K562 (cell line): ENCODE measurements around the gene SCAP. TPM values are rescaled to one million over a fixed set of nuclear protein-coding genes. Genes with fewer than 3 reads are reported as not detected.

Experiments
- ATAC-seq: fragments of 200-7000 bp; cut with Tn5 transposase; 3 replicates; pipeline ENCODE4 v1.9.1; 2020; ENCODE audit warnings: moderate library complexity
- BruUV-seq: library from RNA; stranded (reverse); fragments of 400-500 nt; replicated peaks from 2 replicates; lab custom pipeline; 2021; lab: Mats Ljungman, UMichigan
- CTCF ChIA-PET: fragments of 300-600 bp; formaldehyde crosslinking; extraction: SDS; loops from one replicate; lab custom pipeline; 2021; ENCODE audit warnings: low intra/inter-chr PET ratio; lab: Yijun Ruan, JAX
- POLR2A ChIA-PET: fragments of 300-600, 350-650 bp; sonication (Branson Sonifier 250); formaldehyde crosslinking; extraction: SDS; loops from one replicate; lab custom pipeline; 2021; ENCODE audit warnings: antibody characterized with exemption, inconsistent platforms; lab: Yijun Ruan, JAX
- DNase-seq, 4 experiments: peaks; one replicate each; pipeline versions ENCODE4 v3.0.0 to v3.0.0-alpha.2; 2011 to 2018; ENCODE audit warnings: low spot score in 3 of 4, mixed read lengths in 3 of 4; ENCODE audit errors: extremely low read depth in 1 of 4
- FAIRE-seq: peaks from 2 replicates; lab custom pipeline; 2011; peaks lifted over from hg19 to GRCh38; lab: Jason Lieb, UNC
- H2AFZ ChIP-seq: 2 replicates; pipeline ENCODE4 v1.6.0; 2011; ENCODE audit warnings: low read depth, low read length, control low read depth, inconsistent platforms
- H3K27ac ChIP-seq: fragments of 200-600 bp; 3 replicates; pipeline ENCODE4 v1.8.0; 2011; ENCODE audit warnings: low read depth, mild to moderate bottlenecking, control low read depth, inconsistent platforms, low read length, moderate library complexity, mixed read lengths; ENCODE audit errors: extremely low read depth
- H3K27me3 ChIP-seq, 2 experiments: fragments of 300-600 bp in 1 of 2; 2 replicates in 1 of 2; 3 replicates in 1 of 2; pipeline versions ENCODE4 v1.6.0 to v1.8.0; 2011; ENCODE audit warnings: inconsistent platforms in 2 of 2, low read length in 2 of 2, mild to moderate bottlenecking in 1 of 2, mixed read lengths in 1 of 2, moderate library complexity in 1 of 2; ENCODE audit not compliant: control insufficient read depth in 2 of 2, insufficient read depth in 2 of 2
- H3K36me3 ChIP-seq: fragments of 300-600 bp; 3 replicates; pipeline ENCODE4 v1.8.0; 2011; ENCODE audit warnings: mild to moderate bottlenecking, low read length, inconsistent platforms; ENCODE audit not compliant: control insufficient read depth, insufficient read depth
- H3K4me1 ChIP-seq, 2 experiments: fragments of 200-600 bp in 1 of 2; replicated peaks in 1 of 2; 2 replicates in 1 of 2; 3 replicates in 1 of 2; pipeline versions ENCODE4 v1.5.1 to v1.8.0; 2011; ENCODE audit warnings: inconsistent platforms in 2 of 2, low read length in 2 of 2, mild to moderate bottlenecking in 1 of 2, mixed read lengths in 1 of 2, moderate library complexity in 1 of 2; ENCODE audit not compliant: control insufficient read depth in 2 of 2, insufficient read depth in 2 of 2
- H3K4me2 ChIP-seq: 2 replicates; pipeline ENCODE4 v1.6.1; 2011; ENCODE audit warnings: low read length, control low read depth, inconsistent platforms, mixed read lengths; ENCODE audit not compliant: insufficient read depth
- H3K4me3 ChIP-seq: fragments of 200-600 bp; sonication (generic), shearing (Covaris generic); 2 replicates; pipeline ENCODE4 v1.5.1; 2016; ENCODE audit warnings: control low read depth, inconsistent platforms
- H3K79me2 ChIP-seq: fragments of 200-600 bp; 3 replicates; pipeline ENCODE4 v1.8.0; 2011; ENCODE audit warnings: low read length, inconsistent platforms; ENCODE audit not compliant: control insufficient read depth, insufficient read depth
- H3K9ac ChIP-seq, 2 experiments: 2 replicates each; pipeline versions ENCODE4 v1.6.0 to v1.6.1; 2011; ENCODE audit warnings: low read depth in 2 of 2, low read length in 2 of 2, control low read depth in 1 of 2, inconsistent platforms in 1 of 2, mild to moderate bottlenecking in 1 of 2, mixed read lengths in 1 of 2; ENCODE audit not compliant: insufficient read depth in 1 of 2
- H3K9me1 ChIP-seq: one replicate; pipeline ENCODE4 v1.6.0; 2011; ENCODE audit warnings: inconsistent platforms, mild to moderate bottlenecking, low read length, moderate library complexity; ENCODE audit not compliant: control insufficient read depth, insufficient read depth
- H3K9me3 ChIP-seq: replicated peaks from 2 replicates; pipeline ENCODE4 v1.5.1; 2011; ENCODE audit warnings: low read depth, low read length, inconsistent platforms; ENCODE audit not compliant: control insufficient read depth, insufficient read depth
- H4K20me1 ChIP-seq: replicated peaks from 2 replicates; pipeline ENCODE4 v1.6.1; 2011; ENCODE audit warnings: low read length, inconsistent platforms, mixed read lengths; ENCODE audit not compliant: control insufficient read depth, insufficient read depth
- ADNP ChIP-seq: fragments of 200-800 bp; sonication (Bioruptor generic); IDR thresholded peaks from 2 replicates; pipeline ENCODE4 v1.6.1; 2016; ENCODE audit warnings: missing genetic modification characterization, missing compliant biosample characterization
- CBFB ChIP-seq: sonication (generic); formaldehyde crosslinking; IDR thresholded peaks from 2 replicates; pipeline ENCODE4 v1.4.0; 2020; ENCODE audit warnings: mild to moderate bottlenecking, missing genetic modification reagents
- E2F3 ChIP-seq: fragments of 250-450 bp; sonication (Bioruptor Pico); IDR thresholded peaks from 2 replicates; pipeline ENCODE4 v1.4.0; 2020; ENCODE audit warnings: mild to moderate bottlenecking
- HDGF ChIP-seq: fragments of 450-650 bp; IDR thresholded peaks from 2 replicates; pipeline ENCODE4 v1.6.1; 2016
- KAT8 ChIP-seq: fragments of 450-650 bp; IDR thresholded peaks from 2 replicates; pipeline ENCODE4 v1.6.1; 2016; ENCODE audit warnings: low read depth, mild to moderate bottlenecking
- KHSRP ChIP-seq: fragments of 450-650 bp; IDR thresholded peaks from 2 replicates; pipeline ENCODE4 v1.6.1; 2017
- MGA ChIP-seq: fragments of 450-650 bp; IDR thresholded peaks from 2 replicates; pipeline ENCODE4 v1.6.1; 2016; ENCODE audit warnings: mild to moderate bottlenecking, moderate library complexity
- NCOR1 ChIP-seq: fragments of 450-650 bp; IDR thresholded peaks from 2 replicates; pipeline ENCODE4 v1.6.1; 2016; ENCODE audit warnings: mild to moderate bottlenecking, moderate library complexity
- NR2C2 ChIP-seq, 2 experiments: fragments of 200-800 bp in 1 of 2; sonication (Bioruptor generic) in 1 of 2; sonication (generic) in 1 of 2; formaldehyde crosslinking in 1 of 2; IDR thresholded peaks; 2 replicates each; pipeline versions ENCODE4 v1.6.1 to v1.8.0; 2016 to 2022; ENCODE audit warnings: mild to moderate bottlenecking in 1 of 2, missing compliant biosample characterization in 1 of 2, missing genetic modification characterization in 1 of 2, missing genetic modification reagents in 1 of 2
- POLR2AphosphoS2 ChIP-seq: IDR thresholded peaks from 2 replicates; pipeline ENCODE4 v1.6.1; 2012; ENCODE audit warnings: low read length, improper control_type of control experiment
- RB1 ChIP-seq: fragments of 450-650 bp; IDR thresholded peaks from 2 replicates; pipeline ENCODE4 v1.6.1; 2017; ENCODE audit warnings: low read depth, mild to moderate bottlenecking
- SUPT5H ChIP-seq: fragments of 450-650 bp; IDR thresholded peaks from 2 replicates; pipeline ENCODE4 v1.6.1; 2016
- TRIM24 ChIP-seq, 2 experiments: fragments of 450-650 bp; IDR thresholded peaks; 2 replicates each; pipeline ENCODE4 v1.6.1; 2016
- ZNF696 ChIP-seq: fragments of 250-450 bp; sonication (Bioruptor Pico); conservative IDR thresholded peaks from 2 replicates; pipeline ENCODE4 v1.4.0; 2020; ENCODE audit warnings: mild to moderate bottlenecking, moderate library complexity
- ZNF699 ChIP-seq: fragments of 250-450 bp; sonication (Bioruptor Pico); IDR thresholded peaks from 2 replicates; pipeline ENCODE4 v1.8.0; 2021; ENCODE audit warnings: mild to moderate bottlenecking, moderate library complexity; ENCODE audit not compliant: insufficient replicate concordance
- WGBS: fragments of 100-300 bp; shearing (Covaris generic); methylation state at CpG from one replicate; pipeline ENCODE4 v1.1.6; 2016; ENCODE audit warnings: low coverage, mixed read lengths; ENCODE audit not compliant: insufficient coverage; ENCODE audit errors: missing lambda C conversion rate; 5-methylcytosine and 5-hydroxymethylcytosine counted together
- in situ Hi-C: fragments of 300-500 bp; cut with MboI; formaldehyde crosslinking; loops from 4 replicates; pipeline ENCODE4 v1.15.0; 2018; ENCODE audit warnings: inconsistent platforms, mixed read lengths
- intact Hi-C: fragments of 100-400 bp; cut with micrococcal nuclease; formaldehyde crosslinking; loops from 2 replicates; pipeline ENCODE4 v1.14.2; 2022
- polyA plus RNA-seq, 8 experiments: library from polyadenylated mRNA; depleted of rRNA in 4 of 8; stranded (reverse) in 5 of 8; unstranded in 3 of 8; fragments of >200 nt; fragmentation: Nextera tagmentation in 2 of 8; fragmentation: Illumina TruSeq in 1 of 8; extraction: Ambion mirVana in 2 of 8; extraction: Trizol in 1 of 8; gene quantifications; 2 replicates each; pipeline versions ENCODE4 v1.2.1 to v1.2.3, GENCODE V29; 2011 to 2014; ENCODE audit warnings: inconsistent platforms in 1 of 8, missing spikeins in 1 of 8
- total RNA-seq, 7 experiments: library from RNA; depleted of rRNA in 6 of 7; stranded (reverse); fragments of >200 nt in 6 of 7; fragmentation: Illumina TruSeq in 2 of 7; extraction: Trizol in 2 of 7; gene quantifications; 2 replicates each; pipeline versions ENCODE4 v1.2.1 to v1.2.3, GENCODE V29; 2011 to 2021; ENCODE audit warnings: low replicate concordance in 1 of 7

Gene SCAP
- total and polyA plus RNA-seq, 9 of the 15 experiments (the other 6 are each of a cell fraction or from before 2014, with no cell fraction given) = 2.6 to 104 (median 37.8) TPM

GRCh38 chr3:47476330-47476626 lies 537 bp upstream of the SCAP start:
- ATAC-seq (no peak; the same call in 1 of the 3 replicates), DNase-seq (no peak), FAIRE-seq (no peak)
- intact Hi-C loops = loop anchor here (1.0 kb wide), 1 partner anchor 36 kb away; no protein-coding TSS in a partner anchor
- H2AFZ ChIP-seq = peak overlapping the region; percentile 98
- peaks cover 51% of the 10 kb centered on the region for H3K79me2 ChIP-seq
- H3K4me2 ChIP-seq = peak overlapping the region; percentile 70
- WGBS = 31% methylated on average over 5 of the region's 5 CpGs
- no peaks in the 10 kb centered on the region for H3K9me1 ChIP-seq
- H3K27ac ChIP-seq = peak overlapping the region; percentile 86
- POLR2A ChIA-PET = interaction anchor here (1.0 to 1.5 kb wide), 3 partner anchors 9 to 15 kb away, joined by 3 to 5 read pairs (median 3); no protein-coding TSS in a partner anchor
- BruUV-seq = TSS peak; percentile 86
- no peaks in the 10 kb centered on the region for H3K9me3 ChIP-seq
- CTCF ChIA-PET = interaction anchor here (1.1 kb wide), 1 partner anchor 55 kb away, joined by 5 read pairs; no protein-coding TSS in a partner anchor
- peaks cover 7% of the 10 kb centered on the region for H4K20me1 ChIP-seq
- H3K4me1 ChIP-seq = peaks cover 31 to 55% of the 10 kb centered on the region in 2 experiments
- H3K4me3 ChIP-seq = peak overlapping the region; percentile 91
- H3K9ac ChIP-seq = peak overlapping the region; percentile 86 to 93
- in situ Hi-C loops = no loop called here
- no peaks in the 10 kb centered on the region for H3K27me3 ChIP-seq
- peaks cover 9% of the 10 kb centered on the region; the same call in 2 of the 3 replicates for H3K36me3 ChIP-seq
- no peak for TF ChIP-seq TRIM24 (IDR thresholded peaks at IDR 0.05)
- no peak for TF ChIP-seq KAT8
- TF ChIP-seq CBFB (CRISPR knock-in tag) = no peak
- TF ChIP-seq SUPT5H = no peak
- no peak for TF ChIP-seq NR2C2 (CRISPR knock-in tag; IDR thresholded peaks at IDR 0.05)
- TF ChIP-seq NR2C2 (tag; IDR thresholded peaks at IDR 0.05) = peak; percentile 89
- TF ChIP-seq RB1 = no peak
- TF ChIP-seq MGA = no peak
- TF ChIP-seq E2F3 (CRISPR knock-in tag) = no peak
- TF ChIP-seq HDGF = peak; percentile 82; the same call in 1 of the 2 replicates
- no peak for TF ChIP-seq POLR2AphosphoS2
- no peak for TF ChIP-seq KHSRP
- no peak for TF ChIP-seq ZNF696
- no peak for TF ChIP-seq ZNF699 (CRISPR knock-in tag)
- TF ChIP-seq NCOR1 = no peak
- TF ChIP-seq ADNP = no peak
